HEK293 (cell line): ENCODE data around the gene WIPF3.
A peak's percentile ranks its signal among the peaks of the same experiment; 100 is the strongest.

Experiments
- CTCF ChIA-PET: fragments of 350-600 bp; formaldehyde crosslinking; extraction: SDS; loops from one replicate; lab custom pipeline; 2021; ENCODE audit warnings: antibody characterized with exemption; lab: Yijun Ruan, JAX
- POLR2A ChIA-PET: fragments of 300-600 bp; formaldehyde crosslinking; extraction: SDS; loops from one replicate; lab custom pipeline; 2020; ENCODE audit warnings: antibody characterized with exemption, inconsistent platforms; lab: Yijun Ruan, JAX
- H3K27ac ChIP-seq: fragments of 200-500 bp; sonication (Bioruptor generic); 2 replicates; pipeline ENCODE4 v1.5.1; 2014; ENCODE audit warnings: low read depth, low read length, control low read depth, inconsistent platforms; ENCODE audit errors: extremely low read depth
- H3K36me3 ChIP-seq, 2 experiments: fragments of 200-500 bp in 1 of 2; sonication (Bioruptor generic) in 1 of 2; 1 replicate in 1 of 2; 2 replicates in 1 of 2; pipeline ENCODE4 v1.5.1; 2014 to 2017; ENCODE audit warnings: inconsistent platforms in 2 of 2, low read length in 2 of 2; ENCODE audit not compliant: control insufficient read depth in 2 of 2, insufficient read depth in 1 of 2
- H3K4me1 ChIP-seq: fragments of 200-500 bp; sonication (Bioruptor generic); 2 replicates; pipeline ENCODE4 v1.5.1; 2014; ENCODE audit warnings: mild to moderate bottlenecking, low read length, inconsistent platforms; ENCODE audit not compliant: control insufficient read depth, insufficient read depth
- H3K4me3 ChIP-seq: 2 replicates; pipeline ENCODE4 v1.5.1; 2011; ENCODE audit warnings: low read depth, mild to moderate bottlenecking, control low read depth, low read length, moderate library complexity
- H3K9me3 ChIP-seq: fragments of 200-500 bp; sonication (Bioruptor generic); 2 replicates; pipeline ENCODE4 v1.5.1; 2014; ENCODE audit warnings: low read depth, low read length, inconsistent platforms; ENCODE audit not compliant: control insufficient read depth, insufficient read depth
- AEBP2 ChIP-seq: fragments of 450-650 bp; formaldehyde crosslinking; IDR thresholded peaks from 2 replicates; pipeline ENCODE4 v1.5.1; 2016; ENCODE audit warnings: missing biosample characterization, missing genetic modification characterization, borderline replicate concordance
- KLF10 ChIP-seq: fragments of 450-650 bp; IDR thresholded peaks from 2 replicates; pipeline ENCODE4 v1.5.1; 2018; ENCODE audit warnings: missing biosample characterization, mild to moderate bottlenecking, missing genetic modification characterization
- KLF8 ChIP-seq: fragments of 450-650 bp; formaldehyde crosslinking; IDR thresholded peaks from 2 replicates; pipeline ENCODE4 v1.5.1; 2016; ENCODE audit warnings: missing biosample characterization, missing genetic modification characterization
- KLF9 ChIP-seq: fragments of 450-650 bp; formaldehyde crosslinking; IDR thresholded peaks from 2 replicates; pipeline ENCODE4 v1.5.1; 2016; ENCODE audit warnings: missing biosample characterization, missing genetic modification characterization, low read depth
- MEIS1 ChIP-seq: sonication (generic); formaldehyde crosslinking; IDR thresholded peaks from 2 replicates; pipeline ENCODE4 v1.8.1; 2022; ENCODE audit warnings: missing genetic modification reagents, mild to moderate bottlenecking, borderline replicate concordance
- SP3 ChIP-seq: fragments of 450-650 bp; formaldehyde crosslinking; IDR thresholded peaks from 2 replicates; pipeline ENCODE4 v1.5.1; 2016; ENCODE audit warnings: missing biosample characterization, missing genetic modification characterization
- YY2 ChIP-seq: fragments of 450-650 bp; formaldehyde crosslinking; IDR thresholded peaks from 2 replicates; pipeline ENCODE4 v1.5.1; 2016; ENCODE audit warnings: missing biosample characterization, missing genetic modification characterization
- ZBTB26 ChIP-seq: fragments of 450-650 bp; formaldehyde crosslinking; optimal IDR thresholded peaks from 2 replicates; pipeline ENCODE3; 2016; ENCODE audit warnings: missing biosample characterization, mild to moderate bottlenecking, missing genetic modification characterization
- ZNF10 ChIP-seq: fragments of 450-650 bp; formaldehyde crosslinking; IDR thresholded peaks from 2 replicates; pipeline ENCODE4 v1.5.1; 2017; ENCODE audit warnings: missing biosample characterization, missing genetic modification characterization
- ZNF16 ChIP-seq: fragments of 450-650 bp; formaldehyde crosslinking; IDR thresholded peaks from 2 replicates; pipeline ENCODE4 v1.5.1; 2016; ENCODE audit warnings: low read depth, missing biosample characterization, missing genetic modification characterization
- ZNF19 ChIP-seq: fragments of 450-650 bp; formaldehyde crosslinking; IDR thresholded peaks from 2 replicates; pipeline ENCODE4; 2016; ENCODE audit warnings: missing biosample characterization, missing genetic modification characterization, low read depth
- ZNF2 ChIP-seq: fragments of 450-650 bp; formaldehyde crosslinking; IDR thresholded peaks from 2 replicates; pipeline ENCODE4 v1.5.1; 2016; ENCODE audit warnings: missing biosample characterization, missing genetic modification characterization
- ZNF362 ChIP-seq: fragments of 450-650 bp; formaldehyde crosslinking; IDR thresholded peaks from 2 replicates; pipeline ENCODE4 v1.5.1; 2016; ENCODE audit warnings: missing biosample characterization, missing genetic modification characterization
- ZNF416 ChIP-seq: fragments of 450-650 bp; formaldehyde crosslinking; IDR thresholded peaks from 2 replicates; pipeline ENCODE4 v1.5.1; 2016; ENCODE audit warnings: missing biosample characterization, missing genetic modification characterization
- ZNF48 ChIP-seq: fragments of 450-650 bp; formaldehyde crosslinking; IDR thresholded peaks from 2 replicates; pipeline ENCODE4 v1.5.1; 2016; ENCODE audit warnings: missing biosample characterization, missing genetic modification characterization
- ZNF529 ChIP-seq: fragments of 450-650 bp; formaldehyde crosslinking; IDR thresholded peaks from 2 replicates; pipeline ENCODE4 v1.5.1; 2017; ENCODE audit warnings: missing genetic modification characterization, missing biosample characterization; ENCODE audit not compliant: insufficient replicate concordance
- ZNF621 ChIP-seq: fragments of 450-650 bp; formaldehyde crosslinking; IDR thresholded peaks from 2 replicates; pipeline ENCODE4 v1.5.1; 2017; ENCODE audit warnings: missing biosample characterization, missing genetic modification characterization
- ZNF654 ChIP-seq: fragments of 450-650 bp; formaldehyde crosslinking; IDR thresholded peaks from 2 replicates; pipeline ENCODE4 v1.5.1; 2016; ENCODE audit warnings: low read depth, missing biosample characterization, missing genetic modification characterization
- ZNF660 ChIP-seq: fragments of 450-650 bp; IDR thresholded peaks from 2 replicates; pipeline ENCODE4 v1.5.1; 2018; ENCODE audit warnings: missing biosample characterization, mild to moderate bottlenecking, missing genetic modification characterization
- ZNF701 ChIP-seq: fragments of 450-650 bp; formaldehyde crosslinking; IDR thresholded peaks from 2 replicates; pipeline ENCODE4 v1.5.1; 2016; ENCODE audit warnings: missing biosample characterization, missing genetic modification characterization
- ZNF747 ChIP-seq: fragments of 450-650 bp; formaldehyde crosslinking; IDR thresholded peaks from 2 replicates; pipeline ENCODE4 v1.5.1; 2016; ENCODE audit warnings: missing biosample characterization, missing genetic modification characterization
- ZNF76 ChIP-seq: fragments of 450-650 bp; formaldehyde crosslinking; IDR thresholded peaks from 2 replicates; pipeline ENCODE4; 2016; ENCODE audit warnings: low read depth, missing biosample characterization, missing genetic modification characterization, borderline replicate concordance
- ZNF768 ChIP-seq: fragments of 450-650 bp; formaldehyde crosslinking; IDR thresholded peaks from 2 replicates; pipeline ENCODE4 v1.5.1; 2018; ENCODE audit warnings: missing biosample characterization, mild to moderate bottlenecking, missing genetic modification characterization
- TF ChIP-seq, protein P1 (sequence below): fragments of 450-650 bp; formaldehyde crosslinking; IDR thresholded peaks from 2 replicates; pipeline ENCODE4 v1.5.1; 2016; ENCODE audit warnings: missing biosample characterization, missing genetic modification characterization
- TF ChIP-seq, protein P2 (sequence below): fragments of 450-650 bp; formaldehyde crosslinking; IDR thresholded peaks from 2 replicates; pipeline ENCODE4 v1.5.1; 2016; ENCODE audit warnings: missing biosample characterization, missing genetic modification characterization

Gene WIPF3

DNA sequence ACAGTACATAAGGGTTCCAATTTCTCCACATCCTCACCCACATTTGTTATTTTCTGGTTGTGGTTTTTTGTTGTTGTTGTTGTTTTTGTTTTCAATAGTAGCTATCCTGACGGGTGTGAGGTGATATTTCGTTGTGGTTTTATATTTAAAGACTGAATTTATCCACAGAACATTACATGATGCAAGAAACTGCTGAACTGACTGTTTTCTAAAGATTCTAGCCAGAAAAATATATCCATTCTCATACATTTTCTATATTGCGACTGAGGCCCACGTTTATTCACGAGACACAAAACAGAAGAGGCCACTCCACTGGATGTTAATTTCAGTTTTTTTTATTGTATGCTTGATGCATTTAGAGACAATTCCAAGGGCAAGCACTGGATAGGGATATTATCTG is 113.5 kb downstream of the WIPF3 start:
- ChIA-PET POLR2A (no interaction called here), CTCF (interaction anchor here (1.2 to 3.3 kb wide), 5 partner anchors 11 to 172 kb away, joined by 3 to 31 read pairs (median 26); no protein-coding TSS in a partner anchor)
- peaks cover 3% of the 10 kb centered on the region for H3K4me1 ChIP-seq
- TF ChIP-seq ZNF19 = no peak
- TF ChIP-seq, protein P1, sequence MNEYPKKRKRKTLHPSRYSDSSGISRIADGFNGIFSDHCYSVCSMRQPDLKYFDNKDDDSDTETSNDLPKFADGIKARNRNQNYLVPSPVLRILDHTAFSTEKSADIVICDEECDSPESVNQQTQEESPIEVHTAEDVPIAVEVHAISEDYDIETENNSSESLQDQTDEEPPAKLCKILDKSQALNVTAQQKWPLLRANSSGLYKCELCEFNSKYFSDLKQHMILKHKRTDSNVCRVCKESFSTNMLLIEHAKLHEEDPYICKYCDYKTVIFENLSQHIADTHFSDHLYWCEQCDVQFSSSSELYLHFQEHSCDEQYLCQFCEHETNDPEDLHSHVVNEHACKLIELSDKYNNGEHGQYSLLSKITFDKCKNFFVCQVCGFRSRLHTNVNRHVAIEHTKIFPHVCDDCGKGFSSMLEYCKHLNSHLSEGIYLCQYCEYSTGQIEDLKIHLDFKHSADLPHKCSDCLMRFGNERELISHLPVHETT (tag by site-specific recombination) = no peak
- TF ChIP-seq MEIS1 (CRISPR knock-in tag) = no peak
- no peak for TF ChIP-seq ZNF362 (tag by site-specific recombination)
- no peak for TF ChIP-seq YY2 (tag by site-specific recombination)
- TF ChIP-seq ZNF621 = no peak
- no peak for TF ChIP-seq ZNF416 (tag by site-specific recombination)
- TF ChIP-seq ZNF76 = no peak
- TF ChIP-seq ZNF768 (tag by site-specific recombination) = no peak
- H3K4me3 ChIP-seq = no peak overlapping the region
- H3K36me3 ChIP-seq = peaks cover 4 to 53% of the 10 kb centered on the region in 2 experiments; a peak in 1 of 3 replicates
- no peaks in the 10 kb centered on the region for H3K9me3 ChIP-seq
- H3K27ac ChIP-seq = no peak overlapping the region

- H3K36me3 ChIP-seq = peaks cover 4 to 60% of the 10 kb centered on the region in 2 experiments; a peak in 1 of 3 replicates
- H3K4me1 ChIP-seq = peaks cover 3% of the 10 kb centered on the region
- no peak overlapping the region for H3K4me3 ChIP-seq
- H3K9me3 ChIP-seq = no peaks in the 10 kb centered on the region
- CTCF ChIA-PET = interaction anchor here (0.7 to 3.4 kb wide), 16 partner anchors 10 to 288 kb away, joined by 3 to 36 read pairs (median 6); partner anchors contain the start of gene WIPF3
- no peak overlapping the region for H3K27ac ChIP-seq
- POLR2A ChIA-PET = no interaction called here
- TF ChIP-seq ZNF16 (tag by site-specific recombination) (no peak), ZNF660 (tag by site-specific recombination) (no peak), ZBTB26 (tag by site-specific recombination) (no peak), ZNF747 (tag by site-specific recombination) (no peak), ZNF10 (no peak)
- TF ChIP-seq, all 188 proteins: peak for 0
These were observed 114.2 kb downstream of the WIPF3 start for GRCh38 chr7:29920491-29920890.

GRCh38 chr7:29921404-29922010 is 115.2 kb downstream of the WIPF3 start:
- ChIA-PET CTCF (interaction anchor here (0.6 to 3.4 kb wide), 43 partner anchors 8 to 1003 kb away, joined by 3 to 36 read pairs (median 4); partner anchors contain the start of gene WIPF3), POLR2A (no interaction called here)
- H3K9me3 ChIP-seq = no peaks in the 10 kb centered on the region
- no peak overlapping the region for H3K27ac ChIP-seq
- no peaks in the 10 kb centered on the region for H3K4me1 ChIP-seq
- H3K4me3 ChIP-seq = no peak overlapping the region
- H3K36me3 ChIP-seq = peaks cover 4 to 64% of the 10 kb centered on the region in 2 experiments; a peak in 1 of 3 replicates
- TF ChIP-seq AEBP2 (no peak), KLF10 (tag by site-specific recombination) (peak; percentile 92), ZNF701 (no peak), KLF9 (tag by site-specific recombination) (peak; percentile 94), ZNF48 (no peak), KLF8 (tag by site-specific recombination) (peak; percentile 21; the same call in 1 of the 2 replicates), ZNF529 (tag by site-specific recombination) (no peak), SP3 (tag by site-specific recombination) (0 out of 2 replicates have a peak, but pooled peaks have one; percentile 22), ZNF654 (tag by site-specific recombination) (peak; percentile 78), ZNF2 (tag by site-specific recombination) (0 out of 2 replicates have a peak, but pooled peaks have one; percentile 26)
- TF ChIP-seq, protein P2, sequence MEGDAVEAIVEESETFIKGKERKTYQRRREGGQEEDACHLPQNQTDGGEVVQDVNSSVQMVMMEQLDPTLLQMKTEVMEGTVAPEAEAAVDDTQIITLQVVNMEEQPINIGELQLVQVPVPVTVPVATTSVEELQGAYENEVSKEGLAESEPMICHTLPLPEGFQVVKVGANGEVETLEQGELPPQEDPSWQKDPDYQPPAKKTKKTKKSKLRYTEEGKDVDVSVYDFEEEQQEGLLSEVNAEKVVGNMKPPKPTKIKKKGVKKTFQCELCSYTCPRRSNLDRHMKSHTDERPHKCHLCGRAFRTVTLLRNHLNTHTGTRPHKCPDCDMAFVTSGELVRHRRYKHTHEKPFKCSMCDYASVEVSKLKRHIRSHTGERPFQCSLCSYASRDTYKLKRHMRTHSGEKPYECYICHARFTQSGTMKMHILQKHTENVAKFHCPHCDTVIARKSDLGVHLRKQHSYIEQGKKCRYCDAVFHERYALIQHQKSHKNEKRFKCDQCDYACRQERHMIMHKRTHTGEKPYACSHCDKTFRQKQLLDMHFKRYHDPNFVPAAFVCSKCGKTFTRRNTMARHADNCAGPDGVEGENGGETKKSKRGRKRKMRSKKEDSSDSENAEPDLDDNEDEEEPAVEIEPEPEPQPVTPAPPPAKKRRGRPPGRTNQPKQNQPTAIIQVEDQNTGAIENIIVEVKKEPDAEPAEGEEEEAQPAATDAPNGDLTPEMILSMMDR (tag by site-specific recombination) = peak; percentile 56; the same call in 1 of the 2 replicates
